Trophoblast cell (in vitro differentiated cells and primary cell): ENCODE data around the gene IGFBP1.

Source experiments
- DNase-seq, 2 donors: peaks; one replicate each; pipeline ENCODE4 v3.0.0-alpha.2; 2016
- H2AFZ ChIP-seq: 2 replicates; pipeline ENCODE4 v1.6.1; 2013; ENCODE audit warnings: low read length, moderate library complexity, mild to moderate bottlenecking; ENCODE audit not compliant: insufficient read depth, poor library complexity
- H2AK5ac ChIP-seq: 2 replicates; pipeline ENCODE4 v1.6.1; 2013; ENCODE audit warnings: mild to moderate bottlenecking, low read length
- H2BK120ac ChIP-seq: 2 replicates; pipeline ENCODE4 v1.6.1; 2013; ENCODE audit warnings: low read length, mild to moderate bottlenecking, moderate library complexity; ENCODE audit not compliant: insufficient read depth, poor library complexity
- H2BK12ac ChIP-seq: 2 replicates; pipeline ENCODE4 v1.6.1; 2013; ENCODE audit warnings: mild to moderate bottlenecking, low read length, moderate library complexity
- H2BK5ac ChIP-seq: 2 replicates; pipeline ENCODE4 v1.6.1; 2013; ENCODE audit warnings: low read length, low read depth, moderate library complexity, mild to moderate bottlenecking; ENCODE audit not compliant: poor library complexity
- H3K14ac ChIP-seq: 2 replicates; pipeline ENCODE4 v1.6.1; 2013; ENCODE audit warnings: mild to moderate bottlenecking, low read length
- H3K18ac ChIP-seq: 2 replicates; pipeline ENCODE4 v1.6.1; 2013; ENCODE audit warnings: mild to moderate bottlenecking, low read length
- H3K23ac ChIP-seq: 2 replicates; pipeline ENCODE4 v1.6.1; 2013; ENCODE audit warnings: low read length
- H3K27ac ChIP-seq: 2 replicates; pipeline ENCODE4 v1.5.1; 2013; ENCODE audit warnings: low read depth, mild to moderate bottlenecking, inconsistent platforms, low read length, moderate library complexity
- H3K27me3 ChIP-seq: 2 replicates; pipeline ENCODE4 v1.6.1; 2013; ENCODE audit warnings: inconsistent platforms, mild to moderate bottlenecking, low read length, moderate library complexity; ENCODE audit not compliant: insufficient read depth
- H3K36me3 ChIP-seq, 2 experiments: 1 replicate in 1 of 2; 2 replicates in 1 of 2; pipeline ENCODE4 v1.6.1; 2013; ENCODE audit warnings: low read length in 2 of 2, mild to moderate bottlenecking in 2 of 2, moderate library complexity in 1 of 2; ENCODE audit not compliant: insufficient read depth in 2 of 2, control insufficient read depth in 1 of 2
- H3K4ac ChIP-seq: 2 replicates; pipeline ENCODE4 v1.6.1; 2013; ENCODE audit warnings: low read depth, mild to moderate bottlenecking, low read length, moderate library complexity
- H3K4me1 ChIP-seq, 2 experiments: 1 replicate in 1 of 2; 2 replicates in 1 of 2; pipeline ENCODE4 v1.6.1; 2013; ENCODE audit warnings: low read length in 2 of 2, mild to moderate bottlenecking in 2 of 2, moderate library complexity in 1 of 2; ENCODE audit not compliant: insufficient read depth in 2 of 2, control insufficient read depth in 1 of 2
- H3K4me2 ChIP-seq: 2 replicates; pipeline ENCODE4 v1.6.1; 2013; ENCODE audit warnings: inconsistent platforms, mild to moderate bottlenecking, low read length, moderate library complexity
- H3K4me3 ChIP-seq: 2 replicates; pipeline ENCODE4 v1.5.1; 2013; ENCODE audit warnings: mild to moderate bottlenecking, low read depth, low read length, inconsistent platforms
- H3K79me1 ChIP-seq: one replicate; pipeline ENCODE4 v1.6.1; 2013; ENCODE audit warnings: low read length
- H3K79me2 ChIP-seq: 2 replicates; pipeline ENCODE4 v1.6.1; 2013; ENCODE audit warnings: low read length, mild to moderate bottlenecking; ENCODE audit not compliant: control insufficient read depth, insufficient read depth, poor library complexity
- H3K9ac ChIP-seq: 2 replicates; pipeline ENCODE4 v1.6.1; 2013; ENCODE audit warnings: mild to moderate bottlenecking, low read length
- H3K9me3 ChIP-seq: 2 replicates; pipeline ENCODE4 v1.6.1; 2013; ENCODE audit warnings: low read depth, mild to moderate bottlenecking, control low read depth, inconsistent platforms, low read length; ENCODE audit not compliant: insufficient read depth
- H4K12ac ChIP-seq: 2 replicates; pipeline ENCODE4 v1.6.1; 2013; ENCODE audit warnings: low read depth, mild to moderate bottlenecking, low read length, moderate library complexity
- H4K8ac ChIP-seq: 2 replicates; pipeline ENCODE4 v1.6.1; 2013; ENCODE audit warnings: low read depth, mild to moderate bottlenecking, low read length, moderate library complexity
- H4K91ac ChIP-seq: one replicate; pipeline ENCODE4 v1.6.1; 2013; ENCODE audit warnings: low read depth, mild to moderate bottlenecking, low read length, moderate library complexity
- WGBS: extraction: QIAGEN DNeasy Blood & Tissue Kit; methylation state at CpG from one replicate; pipeline ENCODE4 v1.1.7; 2013; ENCODE audit warnings: missing lambda C conversion rate; ENCODE audit not compliant: insufficient read length, insufficient coverage; ENCODE audit errors: extremely low coverage; 5-methylcytosine and 5-hydroxymethylcytosine counted together

The IGFBP1 gene

GRCh38 chr7:45915606-45916005 lies 27.3 kb downstream of the IGFBP1 start:
- H3K14ac ChIP-seq: no peak overlapping the region
- H2AFZ ChIP-seq: no peak overlapping the region
- no peak overlapping the region for H2BK5ac ChIP-seq
- no peak overlapping the region for H4K91ac ChIP-seq
- H4K12ac ChIP-seq: no peak overlapping the region
- no peak overlapping the region for H3K4ac ChIP-seq
- H3K9me3 ChIP-seq: no peaks in the 10 kb centered on the region
- H4K8ac ChIP-seq: no peak overlapping the region
- peaks cover 20% of the 10 kb centered on the region for H3K79me2 ChIP-seq
- no peak overlapping the region for H3K18ac ChIP-seq
- peaks cover 60 to 79% of the 10 kb centered on the region in 2 experiments for H3K36me3 ChIP-seq
- H2BK12ac ChIP-seq: no peak overlapping the region
- no peak overlapping the region for H2AK5ac ChIP-seq
- H3K4me2 ChIP-seq: no peak overlapping the region
- no CpG with 5 or more reads among the region's 3 CpGs for WGBS
- no peak overlapping the region for H3K27ac ChIP-seq
- H3K79me1 ChIP-seq: peaks cover 10% of the 10 kb centered on the region
- H3K4me1 ChIP-seq: peaks cover 2 to 5% of the 10 kb centered on the region in 2 experiments
- no peak overlapping the region for H3K4me3 ChIP-seq
- no peak overlapping the region for H3K23ac ChIP-seq
- no peak for DNase-seq
- H3K27me3 ChIP-seq: no peaks in the 10 kb centered on the region
- H2BK120ac ChIP-seq: no peak overlapping the region
- H3K9ac ChIP-seq: no peak overlapping the region

- H4K91ac ChIP-seq: no peak overlapping the region
- peaks cover 57 to 68% of the 10 kb centered on the region in 2 experiments for H3K36me3 ChIP-seq
- no peak overlapping the region for H3K4me3 ChIP-seq
- H3K18ac ChIP-seq: no peak overlapping the region
- no peak overlapping the region for H2BK5ac ChIP-seq
- H4K12ac ChIP-seq: no peak overlapping the region
- H3K4me1 ChIP-seq: peaks cover 2 to 9% of the 10 kb centered on the region in 2 experiments
- DNase-seq: no peak
- H2AFZ ChIP-seq: no peak overlapping the region
- H3K27me3 ChIP-seq: no peaks in the 10 kb centered on the region
- H2BK12ac ChIP-seq: no peak overlapping the region
- H3K79me1 ChIP-seq: peaks cover 20% of the 10 kb centered on the region
- H2AK5ac ChIP-seq: no peak overlapping the region
- no peak overlapping the region for H4K8ac ChIP-seq
- peak overlapping the region; percentile 31 for H3K4me2 ChIP-seq
- WGBS: no CpG with 5 or more reads among the region's 14 CpGs
- peaks cover 27% of the 10 kb centered on the region for H3K79me2 ChIP-seq
- H3K9me3 ChIP-seq: no peaks in the 10 kb centered on the region
- no peak overlapping the region for H3K14ac ChIP-seq
- H3K27ac ChIP-seq: no peak overlapping the region
- no peak overlapping the region for H2BK120ac ChIP-seq
- no peak overlapping the region for H3K9ac ChIP-seq
- no peak overlapping the region for H3K4ac ChIP-seq
- H3K23ac ChIP-seq: no peak overlapping the region
Measured at GRCh38 chr7:45917064-45917463, 28.8 kb downstream of the IGFBP1 start.

GRCh38 chr7:45917658-45918057 lies 29.4 kb downstream of the IGFBP1 start:
- H2AK5ac ChIP-seq: no peak overlapping the region
- no peak overlapping the region for H3K18ac ChIP-seq
- H3K4me2 ChIP-seq: peak overlapping the region; percentile 64
- H3K9ac ChIP-seq: peak overlapping the region; percentile 51
- no peaks in the 10 kb centered on the region for H3K27me3 ChIP-seq
- H4K8ac ChIP-seq: no peak overlapping the region
- H3K14ac ChIP-seq: no peak overlapping the region
- WGBS: no CpG with 5 or more reads among the region's 15 CpGs
- H4K12ac ChIP-seq: no peak overlapping the region
- H2BK12ac ChIP-seq: no peak overlapping the region
- no peak overlapping the region for H4K91ac ChIP-seq
- peaks cover 54 to 64% of the 10 kb centered on the region in 2 experiments for H3K36me3 ChIP-seq
- peaks cover 24% of the 10 kb centered on the region for H3K79me1 ChIP-seq
- peak overlapping the region; percentile 60 for H3K27ac ChIP-seq
- H3K4me1 ChIP-seq: peaks cover 4 to 11% of the 10 kb centered on the region in 2 experiments
- DNase-seq: peak; percentile 76 to 87
- no peaks in the 10 kb centered on the region for H3K9me3 ChIP-seq
- no peak overlapping the region for H3K23ac ChIP-seq
- no peak overlapping the region for H2BK5ac ChIP-seq
- H3K4ac ChIP-seq: no peak overlapping the region
- H3K79me2 ChIP-seq: peaks cover 27% of the 10 kb centered on the region
- H2BK120ac ChIP-seq: no peak overlapping the region
- H3K4me3 ChIP-seq: peak overlapping the region; percentile 63
- H2AFZ ChIP-seq: no peak overlapping the region

- Histone ChIP-seq H3K79me1 (peaks cover 28% of the 10 kb centered on the region), H3K18ac (peak overlapping the region; percentile 53), H3K79me2 (peaks cover 29% of the 10 kb centered on the region), H3K9ac (peak overlapping the region; percentile 91), H3K27me3 (no peaks in the 10 kb centered on the region), H2BK5ac (peak overlapping the region; percentile 53), H4K12ac (no peak overlapping the region), H4K91ac (no peak overlapping the region), H2BK12ac (no peak overlapping the region), H3K9me3 (no peaks in the 10 kb centered on the region), H3K4ac (peak overlapping the region; percentile 60), H3K4me1 (peaks cover 4 to 15% of the 10 kb centered on the region in 2 experiments), H2AK5ac (no peak overlapping the region), H3K36me3 (peaks cover 47 to 56% of the 10 kb centered on the region in 2 experiments), H3K14ac (peak overlapping the region; percentile 35), H3K23ac (no peak overlapping the region), H4K8ac (no peak overlapping the region), H2AFZ (no peak overlapping the region), H3K4me3 (peak overlapping the region; percentile 76), H3K4me2 (peak overlapping the region; percentile 64), H2BK120ac (no peak overlapping the region), H3K27ac (peak overlapping the region; percentile 60)
- no peak for DNase-seq
- WGBS: no CpG with 5 or more reads among the region's 2 CpGs
Measured at GRCh38 chr7:45918556-45918955, 30.3 kb downstream of the IGFBP1 start.
